NCI-H2171 (cell line): ENCODE data around the gene S100A10.
A peak's percentile ranks its signal among the peaks of the same experiment; 100 is the strongest.

Source experiments
- DNase-seq: peaks from one replicate; lab custom pipeline; 2025; lab: John Stamatoyannopoulos, UW

The S100A10 gene

DNA sequence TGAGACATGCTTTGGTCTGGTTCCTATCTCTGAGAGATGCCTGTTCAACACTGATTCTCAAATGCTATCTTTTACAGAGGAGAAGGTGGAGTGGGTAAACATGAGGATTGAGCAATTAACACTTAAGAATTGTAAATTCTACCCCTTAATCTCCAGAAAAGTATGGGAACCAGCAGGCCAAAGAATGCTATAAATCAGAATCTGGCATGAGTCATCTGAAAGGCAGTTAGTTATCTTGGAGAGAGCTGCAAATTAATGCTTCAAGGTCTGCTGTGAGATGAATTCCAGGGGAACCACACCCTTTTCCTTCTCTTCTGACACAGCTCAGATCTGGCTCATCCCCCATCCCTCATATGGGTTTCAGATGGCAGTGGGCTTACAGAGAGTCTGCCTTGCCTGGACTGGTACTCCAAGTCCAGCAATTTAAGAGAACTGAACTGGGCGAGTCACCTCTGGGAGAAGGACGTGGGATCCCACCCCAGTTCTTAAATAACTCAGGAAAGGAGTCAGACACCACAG is 5.2 kb downstream of the S100A10 start:
- no peak for DNase-seq

DNA sequence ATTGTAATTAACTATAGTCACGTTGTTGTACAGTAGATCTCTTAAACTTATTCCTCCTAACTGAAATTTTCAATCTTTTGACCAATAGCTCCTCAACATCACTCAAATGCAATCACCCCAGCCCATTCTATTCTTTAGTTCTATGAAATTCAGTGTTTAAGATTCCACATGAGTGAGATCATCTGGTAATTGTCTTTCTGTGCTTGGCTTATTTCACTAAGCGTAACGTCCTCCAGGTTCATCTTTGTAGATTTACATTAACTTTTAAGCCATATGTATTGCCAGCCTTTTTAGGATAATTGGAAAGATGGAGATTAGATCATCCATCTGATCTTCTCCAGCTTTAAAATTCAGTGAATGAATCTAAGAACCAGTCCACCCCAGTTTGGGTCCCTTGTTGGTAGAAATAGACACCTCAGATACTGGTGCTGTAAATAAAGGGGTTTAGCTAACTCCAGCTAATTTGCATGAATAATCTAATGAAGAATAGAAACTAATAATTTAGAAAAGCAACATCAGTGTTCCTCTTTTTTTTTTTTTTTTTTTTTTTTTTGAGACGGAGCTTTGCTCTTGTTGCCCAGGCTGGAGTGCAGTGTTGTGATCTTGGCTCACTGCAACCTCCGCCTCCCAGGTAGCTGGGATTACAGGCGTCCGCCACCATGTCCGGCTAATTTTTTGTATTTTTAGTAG is 7.0 kb downstream of the S100A10 start:
- DNase-seq, result no peak

DNA sequence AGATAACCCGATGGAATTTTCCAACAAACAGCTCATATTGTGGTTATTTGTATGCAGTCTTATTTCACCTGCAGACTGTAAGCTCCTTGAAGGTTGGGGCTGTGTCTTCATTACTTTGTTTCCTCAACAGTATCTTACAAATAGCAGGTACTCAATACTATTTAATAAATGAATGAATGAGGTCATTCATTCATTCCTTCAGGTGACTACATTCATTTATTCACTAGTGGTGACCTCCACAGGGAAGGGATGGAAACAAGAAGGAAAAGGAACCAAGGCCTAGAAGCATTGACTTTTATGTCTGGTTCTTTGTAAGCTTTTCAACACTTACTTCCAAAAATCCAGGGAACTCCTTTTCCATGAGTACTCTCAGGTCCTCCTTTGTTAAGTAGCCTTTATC is 7.9 kb downstream of the S100A10 start:
- DNase-seq, result no peak

DNA sequence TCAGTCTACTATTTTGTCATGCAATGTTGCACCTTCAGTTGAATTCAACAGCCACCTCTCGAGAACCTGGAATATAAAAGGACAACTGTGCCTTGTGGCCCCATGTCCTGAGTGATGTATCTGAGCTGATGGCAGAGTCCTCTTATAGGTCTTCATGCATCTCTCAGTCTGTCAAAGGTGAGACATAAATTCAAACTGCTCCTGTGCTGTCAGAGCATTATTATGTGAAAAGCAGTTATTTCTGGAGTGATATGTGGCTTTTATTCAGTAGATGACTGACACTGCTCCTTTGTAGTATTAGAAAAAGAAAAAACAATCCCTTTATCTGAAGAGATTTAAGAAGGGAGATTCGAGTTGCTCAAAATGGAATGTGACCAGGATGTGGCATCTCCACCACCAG is 8.4 kb downstream of the S100A10 start:
- no peak for DNase-seq

DNA sequence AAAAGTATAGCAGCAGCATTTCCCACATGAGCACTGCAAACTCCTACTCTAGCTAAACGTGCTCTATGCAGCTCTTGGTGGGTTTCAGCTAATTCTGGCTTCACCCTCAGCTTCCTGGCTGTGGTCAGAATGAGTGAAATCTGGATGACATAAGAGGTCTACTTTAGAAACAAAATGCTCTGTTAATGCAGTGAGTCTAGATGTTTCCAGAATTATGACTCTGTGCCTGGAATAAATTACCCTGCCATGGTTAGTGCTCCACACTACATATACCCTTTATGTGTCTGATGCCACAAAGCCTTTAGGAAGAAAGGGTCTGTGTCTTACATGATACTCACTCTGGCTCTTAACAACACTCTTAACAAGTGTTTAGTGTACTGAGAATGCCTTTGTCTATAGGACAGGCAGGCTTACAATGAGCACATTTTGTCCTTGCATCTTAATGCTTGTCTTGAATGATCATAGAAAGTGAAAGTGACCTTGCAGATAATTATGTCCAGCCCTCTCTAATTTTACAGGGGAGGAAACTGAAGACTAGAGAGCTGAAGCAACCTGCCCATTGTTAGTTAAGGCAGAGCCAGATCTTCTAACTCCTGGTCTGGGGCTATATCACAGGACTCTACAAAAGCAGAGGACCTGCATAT is 9.2 kb downstream of the S100A10 start:
- no peak for DNase-seq

DNA sequence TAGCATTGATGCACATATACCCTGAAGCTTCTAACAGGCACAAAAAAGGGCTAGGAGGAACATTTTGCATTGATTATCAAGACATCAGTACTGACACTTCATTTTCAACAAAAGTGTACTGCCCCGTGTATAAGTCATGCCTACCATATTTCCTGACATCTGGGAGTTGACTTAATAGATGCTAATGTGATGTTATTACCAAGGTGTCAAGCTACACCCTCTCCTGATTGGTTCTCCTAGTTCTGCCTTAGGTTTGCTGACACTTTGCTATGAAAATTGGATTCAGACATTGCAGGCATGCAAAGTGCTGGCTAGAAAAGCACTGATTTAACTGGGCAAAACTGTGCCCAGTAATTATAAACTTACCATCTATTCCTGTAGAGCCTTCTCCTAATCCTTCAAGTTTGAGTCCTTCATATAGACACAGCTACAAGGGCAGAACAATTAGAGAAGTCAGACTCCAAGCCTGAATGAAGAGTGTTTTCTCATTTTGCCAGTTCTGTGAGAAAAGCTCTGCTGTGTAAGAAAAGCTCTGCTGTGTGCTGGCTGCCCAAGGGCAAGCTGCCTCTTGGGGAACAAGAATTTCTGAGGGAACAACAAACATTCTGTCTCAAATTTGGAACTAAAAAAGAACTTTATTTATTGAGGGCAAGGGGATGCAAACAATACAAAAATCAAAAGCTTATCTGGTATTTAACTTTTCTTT is 11.2 kb downstream of the S100A10 start:
- no peak for DNase-seq

DNA sequence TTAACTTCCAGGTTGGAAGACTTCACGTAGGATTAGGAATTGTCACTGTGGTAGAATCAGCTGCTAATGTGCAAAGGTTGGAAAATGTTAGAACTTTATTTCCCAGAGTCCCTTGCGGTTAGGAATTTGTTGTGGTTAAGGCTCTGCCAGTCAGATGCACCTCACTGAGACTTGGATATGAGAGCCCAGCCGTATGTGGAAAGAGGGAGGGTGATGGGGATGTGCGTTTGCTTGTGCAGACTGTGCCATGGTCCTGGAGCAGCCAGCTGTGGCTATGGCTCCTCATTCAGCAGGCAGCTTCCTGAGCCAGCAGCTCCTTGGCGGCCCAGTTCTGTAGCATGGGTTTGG is 12.5 kb downstream of the S100A10 start:
- no peak for DNase-seq

DNA sequence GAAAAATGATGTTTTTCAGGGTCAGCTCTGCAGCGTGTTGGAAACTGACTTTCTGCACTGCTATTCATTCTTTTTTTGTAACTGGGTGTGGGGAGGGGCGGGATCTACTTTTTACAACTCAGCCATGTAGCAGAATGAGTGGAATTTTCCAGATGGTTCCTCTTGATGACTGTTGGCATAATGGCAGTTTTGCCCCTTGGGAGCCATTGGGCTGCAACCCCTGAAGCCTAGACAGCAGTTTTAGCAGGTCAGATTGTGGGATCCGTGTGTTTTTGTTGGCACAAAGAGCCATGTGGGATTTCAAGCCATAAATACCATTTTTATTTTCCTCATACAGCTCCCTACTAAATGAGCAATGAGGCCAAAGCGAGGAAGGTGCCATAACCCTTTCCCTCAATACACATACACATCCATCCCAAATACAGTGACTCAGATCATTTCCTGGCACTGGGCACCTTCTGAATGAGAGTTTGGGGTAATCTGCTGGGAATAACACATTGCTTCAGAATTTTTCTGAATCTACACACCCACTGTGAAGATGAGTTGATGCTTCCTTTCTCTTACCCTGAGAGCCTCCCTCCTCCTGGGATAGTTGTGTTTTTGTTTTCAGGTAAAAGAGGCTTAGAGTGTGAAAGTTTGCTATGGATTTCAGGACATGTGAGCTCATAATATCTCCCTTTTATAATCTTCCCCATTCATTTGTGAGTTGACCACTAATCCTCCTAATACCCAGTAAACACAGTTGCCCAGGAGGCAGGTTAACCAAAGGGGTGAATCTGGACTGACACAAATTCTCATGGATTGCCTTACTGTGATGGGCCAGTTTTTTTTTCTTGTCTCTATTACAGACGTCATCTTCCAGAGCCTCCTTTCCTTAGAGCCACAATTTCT is 13.1 kb downstream of the S100A10 start:
- DNase-seq, result peak; percentile 47

DNA sequence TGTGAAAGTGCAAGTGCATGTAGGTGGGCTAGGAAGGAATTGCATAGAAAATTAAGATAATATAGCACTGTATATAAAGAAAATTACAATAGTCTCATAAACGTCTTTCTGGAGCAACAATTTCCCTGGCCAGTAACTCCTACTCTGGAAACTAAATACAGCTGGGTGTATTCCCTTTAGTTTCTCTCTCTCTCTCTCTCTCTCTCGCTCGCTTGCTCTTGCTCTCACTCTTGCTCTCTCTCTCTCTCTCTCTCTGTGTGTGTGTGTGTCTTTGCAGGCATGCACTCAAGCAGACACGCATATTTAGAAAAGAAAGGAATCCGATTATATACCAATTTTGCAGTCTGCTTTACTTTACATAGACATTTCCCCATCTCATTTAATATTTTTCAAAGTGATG is 14.7 kb downstream of the S100A10 start:
- no peak for DNase-seq

DNA sequence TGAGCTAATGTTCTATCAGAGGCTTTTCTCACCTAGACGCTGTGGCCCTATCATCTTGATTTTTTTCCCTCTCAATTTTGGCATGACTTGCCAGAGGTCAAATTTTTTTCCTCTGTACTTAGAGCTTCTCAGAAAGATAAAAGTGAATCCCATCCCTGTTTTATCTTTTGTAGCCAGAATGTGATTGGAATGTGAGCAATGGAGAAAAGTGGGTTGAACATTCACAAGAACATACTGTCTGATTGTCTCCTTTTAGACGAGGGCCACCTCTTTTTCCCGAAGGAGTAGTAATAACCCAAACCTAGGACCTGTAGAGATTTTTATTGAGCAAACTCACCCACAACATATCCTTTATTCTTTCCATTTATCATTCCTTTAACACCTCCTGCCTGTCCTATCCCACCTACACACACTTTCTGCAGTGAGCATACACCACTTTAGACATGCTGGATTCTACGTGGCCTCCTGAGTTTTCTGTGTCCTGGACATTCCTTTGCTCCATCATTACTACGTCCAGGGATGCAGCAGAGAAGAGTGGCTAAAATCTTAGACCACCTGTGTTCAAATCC is 15.9 kb downstream of the S100A10 start:
- no peak for DNase-seq

DNA sequence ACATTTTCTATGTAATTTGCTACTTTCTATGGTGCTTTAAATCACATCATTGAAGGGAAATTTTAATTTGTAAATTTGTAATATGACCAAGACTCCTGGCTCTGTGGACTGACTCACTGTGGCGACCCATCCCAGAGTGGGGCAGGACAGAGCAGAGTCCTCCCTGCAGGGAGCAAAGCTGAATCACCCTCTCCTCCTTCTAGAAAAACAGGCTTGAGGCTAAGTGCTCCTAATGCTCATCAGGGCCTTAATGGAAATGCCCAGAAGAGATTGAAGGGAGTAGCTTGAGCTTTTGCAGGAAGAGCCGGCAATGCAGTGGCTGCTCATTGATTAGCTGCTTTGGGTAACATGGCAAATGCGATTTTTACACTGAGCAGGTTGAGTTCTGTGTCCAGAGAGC is 16.8 kb downstream of the S100A10 start:
- no peak for DNase-seq

DNA sequence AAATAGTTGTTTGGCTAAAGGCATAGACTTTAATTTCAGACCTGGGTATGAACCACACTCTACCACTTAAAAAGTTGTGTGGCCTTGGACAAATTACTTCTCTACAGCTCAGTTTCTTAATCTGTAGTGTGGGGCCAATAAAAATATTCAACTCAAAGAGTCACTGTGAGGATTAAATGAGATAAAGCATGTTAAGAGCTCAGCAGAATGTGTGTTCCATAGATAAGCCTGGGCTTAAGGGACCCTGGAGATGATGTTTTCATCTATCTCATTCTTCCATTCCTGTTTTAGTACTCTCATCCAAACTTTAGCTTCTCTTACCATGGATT is 17.7 kb downstream of the S100A10 start:
- no peak for DNase-seq

DNA sequence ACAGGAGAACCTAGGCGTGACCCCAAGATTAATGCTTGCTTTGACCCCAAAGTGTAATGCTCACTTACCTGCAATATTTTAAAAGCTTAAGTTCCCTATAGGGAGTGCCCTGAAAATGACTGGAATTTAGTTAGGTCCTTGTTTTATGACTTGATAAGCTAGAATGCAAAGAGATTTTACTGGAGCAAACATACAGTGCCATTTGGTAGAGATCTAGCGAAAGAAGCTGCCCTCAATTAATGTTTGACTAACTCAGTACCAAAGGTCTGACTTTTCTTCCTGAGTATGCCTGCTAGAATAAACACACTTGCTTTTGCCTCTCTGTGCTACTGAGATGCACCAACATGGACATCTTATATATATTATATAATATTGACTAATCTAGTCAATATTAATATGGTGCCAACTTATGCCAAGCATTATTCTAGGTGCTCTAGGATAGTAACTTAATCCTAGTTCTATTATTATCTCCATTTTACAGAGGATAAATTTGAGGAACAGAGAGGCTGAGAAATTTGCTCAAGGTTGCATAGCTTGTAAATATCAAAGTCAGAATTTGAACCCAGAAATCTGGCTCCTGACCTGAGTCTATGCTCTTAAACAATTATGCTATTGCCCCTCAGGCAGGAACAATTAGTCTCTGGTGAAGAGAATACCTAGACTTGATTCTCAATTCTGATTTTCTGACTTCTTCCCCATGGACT is 18.2 kb downstream of the S100A10 start:
- no peak for DNase-seq

DNA sequence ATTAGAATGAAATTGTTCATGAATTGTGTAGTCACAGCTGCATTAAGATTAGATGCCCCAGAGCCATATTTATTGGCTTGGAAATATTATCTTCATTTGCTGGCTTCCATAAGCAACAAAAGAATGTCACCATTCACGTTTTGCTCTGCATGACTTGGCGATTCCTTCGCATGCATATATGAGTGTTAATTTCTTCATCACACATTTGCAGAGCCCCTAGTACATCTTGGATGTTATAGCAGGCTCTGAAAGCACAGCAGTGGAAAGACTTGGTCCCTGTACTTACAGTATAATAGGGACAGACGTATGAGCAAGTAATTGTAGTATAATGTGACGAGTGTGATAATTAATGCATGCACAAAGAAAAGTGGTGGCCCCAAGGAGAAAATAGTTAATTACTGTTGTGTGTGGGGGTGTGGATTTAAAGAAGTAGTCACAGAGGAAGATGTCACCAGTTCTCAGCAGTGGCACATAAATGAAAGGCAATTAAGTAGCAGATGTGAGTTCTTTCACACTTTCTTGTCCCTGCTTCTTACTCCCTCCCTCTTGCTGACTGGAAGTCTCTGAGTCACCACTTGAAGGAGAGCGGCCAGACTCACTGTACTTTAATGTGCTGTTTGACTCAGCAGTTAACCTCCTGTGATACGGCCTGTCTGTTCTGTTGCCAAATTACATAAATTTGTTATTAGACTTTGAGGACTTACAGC is 21.0 kb downstream of the S100A10 start:
- DNase-seq, result no peak

DNA sequence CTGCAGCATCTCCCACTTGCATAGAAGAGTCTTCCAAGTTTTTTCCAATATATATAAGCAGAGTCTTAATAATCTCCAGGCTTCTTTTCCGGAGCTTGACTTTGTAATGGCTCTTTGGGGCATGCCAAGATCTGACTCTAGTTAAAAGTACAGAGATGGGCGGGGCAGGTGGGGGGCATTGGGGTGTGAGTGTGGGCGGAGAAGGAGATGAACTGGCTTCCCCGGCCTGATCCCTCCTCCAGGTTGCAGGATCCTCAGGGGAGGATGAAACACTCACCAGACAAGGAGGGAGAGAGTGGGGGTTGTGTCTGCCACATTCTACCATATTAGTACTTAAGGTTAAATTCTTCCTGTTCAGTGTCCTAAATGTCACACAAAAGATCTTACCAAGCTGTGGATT is 23.0 kb downstream of the S100A10 start:
- no peak for DNase-seq

DNA sequence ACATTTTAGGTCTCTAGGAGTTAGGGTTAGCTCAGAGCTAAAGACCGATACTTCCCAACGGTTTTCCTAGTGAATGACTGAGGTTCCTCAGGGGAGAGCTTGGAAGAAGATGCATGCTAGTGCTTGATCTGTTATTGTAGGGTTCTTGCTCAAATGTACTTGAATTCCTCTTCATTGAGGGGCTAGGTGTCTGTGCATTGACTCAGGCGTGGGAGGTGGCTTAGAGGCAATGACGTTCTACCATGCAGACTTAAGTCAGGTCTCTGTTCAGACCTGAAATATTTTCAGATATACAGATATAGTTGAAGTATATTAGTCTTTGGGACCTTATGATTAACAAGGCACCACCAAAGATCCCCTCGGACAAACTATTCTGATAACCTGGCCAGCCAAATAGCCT is 23.5 kb downstream of the S100A10 start:
- no peak for DNase-seq

DNA sequence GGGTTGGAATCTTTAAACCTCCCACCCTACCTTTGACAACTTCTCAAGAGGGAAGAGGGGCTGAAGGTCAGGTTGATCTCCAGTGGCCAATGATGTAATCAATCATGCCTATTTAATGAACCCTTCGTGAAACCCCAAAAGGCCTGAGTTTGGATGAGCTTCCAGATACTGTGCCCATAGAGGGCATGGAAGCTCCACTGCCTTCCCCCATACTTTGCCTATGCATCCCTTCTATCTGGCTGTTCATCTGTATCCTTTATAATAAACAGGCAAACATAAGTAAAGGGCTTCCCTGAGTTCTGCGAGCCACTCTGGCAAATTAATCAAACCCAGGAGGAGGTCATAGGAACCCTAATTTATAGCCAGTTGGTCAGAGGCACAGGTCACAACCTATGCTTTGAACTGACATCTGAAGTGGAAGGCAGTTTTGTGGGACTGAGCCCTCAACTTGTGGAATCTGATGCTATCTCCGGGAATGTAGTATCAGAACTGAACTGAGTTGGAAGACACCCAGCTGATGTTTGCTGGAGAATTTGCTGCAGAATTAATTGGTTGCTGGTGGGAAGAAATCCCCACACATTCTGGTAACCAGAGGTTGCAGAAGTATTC is 24.8 kb downstream of the S100A10 start:
- DNase-seq, result no peak

DNA sequence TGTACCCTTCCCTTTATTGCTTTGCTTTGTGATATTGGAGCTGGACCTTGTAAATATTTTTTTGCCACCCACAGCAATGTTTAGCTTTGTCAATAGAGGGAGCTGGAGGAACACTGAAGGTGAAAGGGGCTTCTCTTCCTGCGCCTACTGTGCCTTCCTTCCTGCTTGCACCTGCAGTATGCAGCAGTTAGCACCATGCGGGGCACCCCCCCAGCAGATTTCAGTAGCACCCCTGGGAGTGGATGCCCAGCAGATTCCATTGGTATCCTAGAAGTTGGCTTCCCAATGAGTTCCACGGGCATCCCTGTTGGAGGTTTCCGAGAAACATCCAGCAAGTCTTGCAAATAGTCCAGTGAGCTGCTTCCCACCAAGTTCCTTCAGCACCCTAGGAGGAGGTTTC is 25.6 kb downstream of the S100A10 start:
- DNase-seq, result no peak

DNA sequence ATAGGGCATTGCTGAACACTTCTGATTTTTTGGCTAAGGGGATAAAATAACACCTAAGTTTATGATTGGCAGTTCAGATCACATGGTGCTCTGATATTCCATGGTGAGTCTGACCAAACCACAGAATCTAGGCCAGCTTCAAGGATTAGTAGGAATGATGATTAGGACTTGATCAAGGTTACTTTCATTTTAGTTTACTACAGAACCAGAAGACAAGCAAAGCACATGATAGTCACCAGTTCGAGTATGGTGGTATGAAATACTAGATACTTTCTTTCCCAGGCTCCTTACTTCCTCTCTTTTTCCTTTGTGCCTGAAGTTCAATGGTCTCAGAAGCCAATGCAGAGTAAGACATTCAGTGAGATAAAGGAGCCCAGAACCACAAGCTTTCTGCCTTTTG is 26.6 kb downstream of the S100A10 start:
- DNase-seq, result no peak

DNA sequence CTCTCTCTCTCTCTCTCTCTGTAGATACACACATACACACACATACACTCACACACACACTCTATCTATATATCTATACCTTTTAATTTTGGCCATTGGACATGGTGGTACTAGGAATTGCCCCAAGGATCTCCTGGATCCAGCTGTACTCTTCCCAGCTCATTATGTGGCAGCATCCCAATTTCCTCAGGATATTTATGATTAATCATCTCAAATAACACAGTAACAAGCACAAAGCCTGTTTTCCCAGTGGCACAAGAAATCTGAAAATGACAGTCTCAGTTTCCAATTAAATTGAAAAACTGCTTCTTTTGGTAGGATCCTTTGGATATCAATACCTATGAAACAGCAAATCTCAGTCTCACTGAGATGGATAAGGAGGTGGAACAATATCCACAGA is 27.6 kb downstream of the S100A10 start:
- no peak for DNase-seq
